HG02610 (cell line): ENCODE measurements around the gene ALG14.
"Not testable (repeated sequence)": the region's sequence is repeated elsewhere in the genome, so short reads cannot be mapped to it uniquely, and the experiment has no call there.

ENCODE experiments used
- ATAC-seq: cut with Tn5 transposase; IDR thresholded peaks from one replicate; pipeline ENCODE4 v1.9.1; 2021; ENCODE audit warnings: mild to moderate bottlenecking, moderate library complexity; ENCODE audit not compliant: unreplicated experiment

Gene ALG14, protein sequence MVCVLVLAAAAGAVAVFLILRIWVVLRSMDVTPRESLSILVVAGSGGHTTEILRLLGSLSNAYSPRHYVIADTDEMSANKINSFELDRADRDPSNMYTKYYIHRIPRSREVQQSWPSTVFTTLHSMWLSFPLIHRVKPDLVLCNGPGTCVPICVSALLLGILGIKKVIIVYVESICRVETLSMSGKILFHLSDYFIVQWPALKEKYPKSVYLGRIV

DNA sequence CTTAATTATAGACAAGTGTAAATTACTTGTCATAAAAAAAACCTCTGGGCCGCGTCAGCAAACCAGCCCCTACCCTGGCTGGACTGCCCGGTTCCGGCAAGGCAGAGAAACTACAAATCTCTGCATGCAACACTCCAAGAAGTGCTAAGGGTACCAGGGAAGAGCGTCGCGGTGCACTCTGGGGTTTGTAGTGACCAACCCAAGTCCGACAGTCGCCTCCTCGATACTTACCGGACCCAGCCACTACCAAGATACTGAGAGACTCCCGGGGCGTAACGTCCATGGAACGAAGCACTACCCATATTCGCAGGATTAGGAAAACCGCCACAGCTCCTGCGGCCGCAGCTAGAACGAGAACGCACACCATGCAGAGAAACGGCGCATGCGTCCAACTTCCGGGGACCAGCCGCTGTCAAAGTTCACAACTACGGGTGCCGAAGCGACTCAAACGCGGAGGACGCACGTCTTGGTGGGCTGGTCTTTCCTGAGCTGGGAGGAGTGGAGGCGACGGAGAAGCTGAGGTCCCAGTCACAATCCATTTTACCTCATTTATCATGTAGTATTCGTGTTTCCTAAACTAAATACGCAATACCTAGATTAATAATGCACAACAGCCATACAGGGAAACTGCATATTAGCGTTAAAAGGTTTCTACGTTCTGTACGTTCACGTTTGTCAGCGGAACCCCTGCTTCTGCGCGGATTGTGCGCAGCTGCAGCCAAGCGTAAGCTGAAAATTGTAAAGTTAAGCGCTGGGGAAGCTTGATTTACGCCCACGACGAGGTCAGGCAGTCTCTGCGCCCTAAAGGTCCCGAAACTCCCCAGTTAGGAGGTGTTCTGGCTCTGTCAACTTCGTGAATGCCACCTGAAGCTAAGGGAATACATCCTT lies at the start of gene ALG14:
Gene ALG14 (minus strand): TSS at position 420 of the 888 bp plus-strand sequence. CDS start 53 bp downstream, at position 367.
- ATAC-seq, result peak; percentile 99

GRCh38 chr1:95122151-95122697 lies 49.5 kb upstream of the ALG14 start:
- ATAC-seq, result no peak

- ATAC-seq, result no peak
Measured at GRCh38 chr1:95119273-95119672, 46.5 kb upstream of the ALG14 start.

- ATAC-seq, result no peak
Measured at GRCh38 chr1:95118710-95119109, 46.0 kb upstream of the ALG14 start.

GRCh38 chr1:95118067-95118499 lies 45.3 kb upstream of the ALG14 start:
- ATAC-seq, result no peak

DNA sequence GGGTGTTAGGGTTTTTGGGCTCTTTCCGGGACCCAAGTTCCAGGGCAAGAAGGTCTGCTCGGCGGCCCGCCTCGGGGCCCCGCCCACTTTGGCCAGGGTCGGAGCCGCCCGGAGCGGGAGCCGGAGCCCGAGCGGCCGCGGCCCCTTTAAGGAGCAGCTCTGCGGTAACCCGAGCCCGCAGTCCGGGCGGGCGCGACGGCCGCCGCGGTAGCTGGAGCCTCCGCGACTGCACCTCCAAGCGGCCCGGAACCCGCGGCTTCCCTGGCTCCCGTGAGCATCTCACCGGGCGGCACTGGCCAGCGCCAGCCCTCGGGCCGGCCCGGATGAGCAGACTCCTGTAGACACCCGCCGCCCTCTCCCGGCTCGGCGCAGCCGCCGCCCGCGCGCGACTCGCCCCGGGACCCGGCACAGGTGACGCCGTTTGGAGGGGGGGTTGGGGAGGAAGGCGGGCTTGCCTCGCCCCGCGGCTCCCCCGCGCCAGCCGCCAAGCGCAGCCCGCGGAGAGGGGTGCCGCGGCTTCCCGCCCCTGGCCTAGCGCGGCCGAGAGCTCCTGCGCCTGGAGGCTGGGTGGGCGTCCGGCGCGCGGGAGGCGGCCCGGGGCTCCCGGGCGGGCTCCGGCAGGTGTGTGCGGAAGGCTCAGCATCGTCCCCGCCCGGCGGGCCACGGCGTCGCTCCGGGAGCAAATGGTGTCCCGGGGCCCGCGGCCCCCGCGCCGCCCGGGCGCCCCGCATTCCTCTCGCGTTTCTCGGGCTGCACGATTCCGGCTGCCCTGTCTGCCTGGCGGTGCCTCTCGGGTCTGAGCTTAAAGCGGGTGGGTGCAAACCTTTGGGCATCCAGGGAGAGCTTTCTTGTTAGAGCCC lies 44.7 kb upstream of the ALG14 start, which contains the start of gene TLCD4:
Gene TLCD4 (plus strand): TSS at position 149 of the 860 bp plus-strand sequence. CDS start 26,547 bp downstream, outside the sequence.
- peak; percentile 41 for ATAC-seq

DNA sequence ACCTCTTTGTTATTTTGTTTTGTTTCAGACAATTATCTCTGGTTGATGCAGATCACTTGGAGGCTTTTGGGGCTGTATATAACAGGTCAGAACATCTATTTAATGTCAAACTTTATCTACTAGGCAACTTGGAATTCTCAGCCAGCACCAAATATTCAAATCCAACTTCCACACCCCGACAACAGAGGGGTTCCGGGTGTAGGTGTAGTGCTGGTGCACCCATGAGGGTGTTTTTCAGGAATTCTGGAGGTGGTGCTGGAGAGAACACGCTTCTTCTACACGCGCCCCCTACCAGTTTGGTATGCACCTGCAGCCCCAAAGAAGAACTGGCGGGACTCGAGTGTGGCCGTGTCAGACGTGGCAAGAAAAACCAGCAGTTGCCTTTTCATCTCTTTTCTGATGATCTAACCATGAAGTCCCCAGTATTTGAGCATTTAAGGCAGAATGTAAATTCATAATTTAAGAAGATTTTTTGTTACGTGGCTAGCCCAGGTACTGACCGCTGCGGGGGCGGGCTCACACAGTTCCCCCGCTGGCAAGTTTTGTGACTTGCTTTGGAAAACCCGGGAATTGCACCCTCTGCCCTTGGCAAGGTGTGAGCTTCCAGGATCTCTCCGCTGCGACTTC lies 43.9 kb upstream of the ALG14 start:
- ATAC-seq, result peak; percentile 52

DNA sequence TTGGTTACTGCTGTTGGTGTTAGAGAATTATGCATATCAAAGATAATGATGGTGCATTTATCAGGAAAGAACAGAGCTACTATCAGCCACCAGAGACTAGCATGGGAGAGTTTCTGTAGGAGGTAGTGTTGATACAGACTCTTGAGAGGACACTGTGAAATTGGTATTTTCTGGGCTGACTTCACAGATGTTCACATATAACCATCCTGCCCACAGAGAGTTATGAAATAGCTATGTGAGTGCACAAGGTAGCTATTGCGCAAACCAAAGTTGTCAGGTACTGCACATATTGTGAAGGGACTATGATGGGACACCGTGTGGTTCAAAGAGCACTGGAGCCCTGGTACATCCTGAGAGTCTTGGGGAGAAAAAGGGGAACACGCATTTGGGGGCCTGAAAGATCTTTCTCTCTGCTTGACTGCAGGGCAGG lies 43.0 kb upstream of the ALG14 start:
- ATAC-seq, result no peak

DNA sequence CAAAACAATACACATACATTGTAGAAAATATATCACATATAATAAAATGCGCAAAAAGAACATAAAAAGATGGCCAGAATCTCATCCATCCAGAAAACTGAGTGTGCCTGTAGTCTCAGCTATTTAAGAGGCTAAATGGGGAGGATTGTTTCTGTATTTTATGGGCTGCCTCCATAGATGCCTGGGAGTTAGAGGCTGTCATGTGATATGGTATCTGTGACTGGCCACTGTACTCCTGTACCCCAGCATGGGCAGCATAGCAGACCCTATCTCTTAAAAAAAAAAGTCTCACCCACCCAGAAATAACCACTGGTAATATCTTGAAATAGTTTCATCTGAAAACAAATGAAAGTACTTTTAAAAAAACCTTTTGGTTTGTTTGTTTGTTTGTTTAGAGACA lies 40.9 kb upstream of the ALG14 start:
- no peak for ATAC-seq

GRCh38 chr1:95111014-95111413 lies 38.3 kb upstream of the ALG14 start:
- ATAC-seq, result no peak

GRCh38 chr1:95108792-95109191 lies 36.0 kb upstream of the ALG14 start:
- ATAC-seq, result no peak

- no peak for ATAC-seq
Measured at GRCh38 chr1:95098196-95098595, 25.4 kb upstream of the ALG14 start.

- ATAC-seq, result no peak
Measured at GRCh38 chr1:95097426-95097825, 24.7 kb upstream of the ALG14 start.

- no peak for ATAC-seq
Measured at GRCh38 chr1:95096218-95096841, 23.6 kb upstream of the ALG14 start.

- no peak for ATAC-seq
Measured at GRCh38 chr1:95095833-95096217, 23.1 kb upstream of the ALG14 start.

DNA sequence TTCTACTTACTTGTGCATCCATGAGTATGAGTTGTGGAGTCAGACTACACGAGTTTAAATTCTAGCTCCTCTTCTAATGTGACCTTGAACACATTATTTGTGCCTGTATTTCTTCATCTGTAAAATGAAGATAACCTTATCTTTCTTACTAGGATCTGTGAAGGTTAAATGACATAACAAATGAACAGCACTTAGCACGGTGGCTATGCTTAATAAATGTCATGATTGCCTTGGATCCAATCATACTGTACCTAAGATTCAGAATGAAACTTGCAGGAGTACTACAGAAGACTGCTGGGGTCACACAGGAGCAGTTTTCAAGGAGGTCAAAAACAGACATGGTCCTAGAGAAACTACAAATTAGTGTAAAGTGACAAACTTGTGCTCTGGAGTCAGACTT lies 22.2 kb upstream of the ALG14 start:
- no peak for ATAC-seq

- peak; percentile 74 for ATAC-seq
Measured at GRCh38 chr1:95093296-95093695, 20.5 kb upstream of the ALG14 start.

DNA sequence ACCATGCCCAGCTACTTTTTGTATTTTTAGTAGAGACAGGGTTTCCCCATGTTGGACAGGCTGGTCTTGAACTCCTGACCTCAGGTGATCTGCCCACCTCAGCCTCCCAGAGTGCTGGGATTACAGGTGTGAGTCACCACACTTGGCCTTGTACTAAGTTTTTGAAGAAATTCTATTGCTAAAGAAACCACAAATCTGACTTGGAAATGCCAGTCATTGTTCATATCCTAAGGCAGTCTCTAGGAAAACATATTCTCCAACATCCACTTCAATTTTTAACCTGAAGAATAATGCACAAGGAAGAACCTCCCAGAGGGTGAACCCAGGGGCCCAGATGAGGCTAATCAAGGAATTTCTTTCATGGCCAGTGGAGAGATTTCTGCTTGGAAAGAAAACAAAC lies 20.1 kb upstream of the ALG14 start:
- ATAC-seq, result not testable (repeated sequence)

DNA sequence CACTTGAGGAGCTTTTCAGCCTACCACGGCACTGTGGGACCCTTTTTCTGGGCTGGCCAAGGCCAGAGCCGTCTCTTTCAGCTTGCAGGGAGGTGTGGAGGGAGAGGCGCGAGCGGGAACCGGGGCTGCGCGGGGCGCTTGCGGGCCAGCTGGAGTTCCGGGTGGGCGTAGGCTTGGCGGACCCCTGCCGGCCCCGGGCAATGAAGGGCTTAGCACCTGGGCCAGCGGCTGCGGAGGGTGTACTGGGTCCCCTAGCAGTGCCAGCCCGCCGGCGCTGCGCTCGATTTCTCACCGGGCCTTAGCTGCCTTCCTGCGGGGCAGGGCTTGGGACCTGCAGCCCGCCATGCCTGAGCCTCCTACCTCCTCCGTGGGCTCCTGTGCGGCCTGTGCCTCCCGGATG lies 18.5 kb upstream of the ALG14 start:
- ATAC-seq, result not testable (repeated sequence)
